ENCODE results near the gene KCNIP1.

DNA sequence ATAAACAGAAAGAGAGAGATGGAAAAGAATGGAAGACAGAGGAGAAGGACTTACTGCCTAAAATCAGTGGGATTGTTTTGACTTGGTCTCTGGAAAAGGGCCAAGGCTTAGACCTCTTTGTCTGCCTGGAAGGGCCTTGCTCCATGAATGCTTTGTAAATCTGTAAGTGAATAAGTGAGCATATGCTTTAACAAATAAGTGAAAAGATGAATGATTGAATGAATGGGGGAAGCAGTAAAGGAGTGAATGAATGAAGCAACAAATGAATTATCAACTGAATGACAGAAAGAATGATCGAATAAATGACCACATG is 5.5 kb downstream of the KCNIP1 start:
- TF ChIP-seq, protein P1, sequence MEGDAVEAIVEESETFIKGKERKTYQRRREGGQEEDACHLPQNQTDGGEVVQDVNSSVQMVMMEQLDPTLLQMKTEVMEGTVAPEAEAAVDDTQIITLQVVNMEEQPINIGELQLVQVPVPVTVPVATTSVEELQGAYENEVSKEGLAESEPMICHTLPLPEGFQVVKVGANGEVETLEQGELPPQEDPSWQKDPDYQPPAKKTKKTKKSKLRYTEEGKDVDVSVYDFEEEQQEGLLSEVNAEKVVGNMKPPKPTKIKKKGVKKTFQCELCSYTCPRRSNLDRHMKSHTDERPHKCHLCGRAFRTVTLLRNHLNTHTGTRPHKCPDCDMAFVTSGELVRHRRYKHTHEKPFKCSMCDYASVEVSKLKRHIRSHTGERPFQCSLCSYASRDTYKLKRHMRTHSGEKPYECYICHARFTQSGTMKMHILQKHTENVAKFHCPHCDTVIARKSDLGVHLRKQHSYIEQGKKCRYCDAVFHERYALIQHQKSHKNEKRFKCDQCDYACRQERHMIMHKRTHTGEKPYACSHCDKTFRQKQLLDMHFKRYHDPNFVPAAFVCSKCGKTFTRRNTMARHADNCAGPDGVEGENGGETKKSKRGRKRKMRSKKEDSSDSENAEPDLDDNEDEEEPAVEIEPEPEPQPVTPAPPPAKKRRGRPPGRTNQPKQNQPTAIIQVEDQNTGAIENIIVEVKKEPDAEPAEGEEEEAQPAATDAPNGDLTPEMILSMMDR (IDR thresholded peaks at IDR 0.05), result no peak
- TF ChIP-seq POLR2A (IDR thresholded peaks at IDR 0.05) (no peak), EP300 (IDR thresholded peaks at IDR 0.05) (no peak)

Data from stomach (tissue), 4 donors.